ENCODE data around the gene STON2. TPM values are rescaled to one million over a fixed set of nuclear protein-coding genes. Genes with fewer than 3 reads are reported as not detected.

STON2 gene
- total and polyA plus RNA-seq, 2 of the 13 experiments (the other 11 are each of a cell fraction or from before 2014, with no cell fraction given) = 2.1 to 11.0 TPM

GRCh38 chr14:81219210-81219758 is 180.8 kb downstream of the STON2 start (continued):
- TF ChIP-seq ZNF574 (CRISPR knock-in tag; IDR thresholded peaks at IDR 0.05) (peak; percentile 65), ZBTB49 (CRISPR knock-in tag; IDR thresholded peaks at IDR 0.05; ENCODE audit: borderline replicate concordance) (no peak), ZNF878 (CRISPR knock-in tag; IDR thresholded peaks at IDR 0.05) (peak; percentile 91), ZNF446 (CRISPR knock-in tag; IDR thresholded peaks at IDR 0.05) (no peak), ZNF556 (CRISPR knock-in tag; IDR thresholded peaks at IDR 0.05; ENCODE audit: borderline replicate concordance) (peak; percentile 89; the same call in 1 of the 2 replicates), ZSCAN20 (CRISPR knock-in tag; IDR thresholded peaks at IDR 0.05; ENCODE audit: borderline replicate concordance) (no peak), SP2 (CRISPR knock-in tag; IDR thresholded peaks at IDR 0.05) (no peak), CBX2 (IDR thresholded peaks at IDR 0.05; ENCODE audit: low read depth, low read length) (no peak), CBX2 (CRISPR knock-in tag; IDR thresholded peaks at IDR 0.05; ENCODE audit: low read depth) (no peak), YY1 (IDR thresholded peaks at IDR 0.05; ENCODE audit: insufficient read depth, insufficient replicate concordance, low read depth, low read length) (peak; percentile 91), RARG (CRISPR knock-in tag; IDR thresholded peaks at IDR 0.05; ENCODE audit: low read depth) (0 out of 2 replicates have a peak, but pooled peaks have one; percentile 51), MED1 (CRISPR knock-in tag; IDR thresholded peaks at IDR 0.05) (peak; percentile 78), PRMT3 (CRISPR knock-in tag; IDR thresholded peaks at IDR 0.05; ENCODE audit: borderline replicate concordance, low read depth) (0 out of 2 replicates have a peak, but pooled peaks have one; percentile 60), TFE3 (CRISPR knock-in tag; IDR thresholded peaks at IDR 0.05) (peak; percentile 66; the same call in 1 of the 2 replicates), TEAD2 (CRISPR knock-in tag; IDR thresholded peaks at IDR 0.05) (no peak), FIP1L1 (IDR thresholded peaks at IDR 0.05; ENCODE audit: borderline replicate concordance, insufficient read depth, low read depth, low read length) (0 out of 2 replicates have a peak, but pooled peaks have one; percentile 75), TOPORS (CRISPR knock-in tag; IDR thresholded peaks at IDR 0.05) (no peak), ZMAT3 (CRISPR knock-in tag; conservative IDR thresholded peaks at IDR 0.05) (0 out of 2 replicates have a peak, but pooled peaks have one; percentile 45), MYPOP (CRISPR knock-in tag; IDR thresholded peaks at IDR 0.05) (peak; percentile 78), YEATS4 (CRISPR knock-in tag; IDR thresholded peaks at IDR 0.05; ENCODE audit: borderline replicate concordance) (0 out of 2 replicates have a peak, but pooled peaks have one; percentile 58), ZNF746 (CRISPR knock-in tag; IDR thresholded peaks at IDR 0.05) (peak; percentile 83; the same call in 1 of the 2 replicates), NFE2L1 (CRISPR knock-in tag; IDR thresholded peaks at IDR 0.05; ENCODE audit: borderline replicate concordance) (no peak)
